Gastroesophageal sphincter (tissue), 4 donors: Measurements from ENCODE around the gene PCDHGA7. TPM values are rescaled to one million over a fixed set of nuclear protein-coding genes. Genes with fewer than 3 reads are reported as not detected.
"Not testable (repeated sequence)": the region's sequence is repeated elsewhere in the genome, so short reads cannot be mapped to it uniquely, and the experiment has no call there.

Experiments used
- ATAC-seq: fragments of 150-250 bp; one replicate; pipeline ENCODE4 v1.9.1; 2016; ENCODE audit warnings: mild to moderate bottlenecking, moderate library complexity
- H3K27ac ChIP-seq, 4 donors: fragments of 200-600 bp; sonication (generic) in 3 of 4; 1 replicate in 3 of 4; 2 replicates in 1 of 4; pipeline ENCODE4 v1.5.1; 2016 to 2019
- H3K27me3 ChIP-seq: fragments of 200-600 bp; sonication (generic); one replicate; pipeline ENCODE4 v1.5.1; 2019
- H3K36me3 ChIP-seq, 2 donors: fragments of 200-600 bp; sonication (generic); one replicate each; pipeline ENCODE4 v1.5.1; 2019; ENCODE audit warnings: control low read depth in 1 of 2
- H3K4me1 ChIP-seq, 3 donors: fragments of 200-600 bp; sonication (generic); 1 replicate in 2 of 3; 2 replicates in 1 of 3; pipeline ENCODE4 v1.5.1; 2016 to 2019; ENCODE audit warnings: control low read depth in 2 of 3
- H3K4me3 ChIP-seq, 2 donors: fragments of 200-600 bp; sonication (generic); one replicate each; pipeline ENCODE4 v1.5.1; 2019; ENCODE audit warnings: mild to moderate bottlenecking in 1 of 2, moderate library complexity in 1 of 2
- H3K9me3 ChIP-seq, 3 donors: fragments of 200-600 bp; sonication (generic); one replicate each; pipeline ENCODE4 v1.5.1; 2017 to 2019; ENCODE audit warnings: control low read depth in 2 of 3
- EP300 ChIP-seq: sonication (generic); formaldehyde crosslinking; IDR thresholded peaks from one replicate; pipeline ENCODE4 v1.6.1; 2017; ENCODE audit warnings: antibody characterized with exemption, mild to moderate bottlenecking
- POLR2A ChIP-seq, 2 donors: fragments of 450-650 bp; IDR thresholded peaks; one replicate each; pipeline ENCODE4 v1.6.1; 2017; ENCODE audit warnings: antibody characterized with exemption in 2 of 2, mild to moderate bottlenecking in 2 of 2, moderate library complexity in 1 of 2
- POLR2AphosphoS5 ChIP-seq: sonication (generic); formaldehyde crosslinking; IDR thresholded peaks from one replicate; pipeline ENCODE4 v1.6.1; 2017; ENCODE audit warnings: antibody characterized with exemption
- WGBS, 2 donors: methylation state at CpG; one replicate each; pipeline ENCODE4 v1.1.5; 2018; ENCODE audit warnings: low coverage in 1 of 2; 5-methylcytosine and 5-hydroxymethylcytosine counted together
- total RNA-seq, 4 donors: library from RNA; depleted of rRNA; stranded (reverse); fragments of >200 nt; gene quantifications; one replicate each; pipeline ENCODE4 v1.1.0, GENCODE V29; 2016
- TF ChIP-seq, protein P1 (sequence below), 4 experiments: fragments of 200-600 bp in 2 of 4; fragments of 450-650 bp in 2 of 4; sonication (generic) in 1 of 4; IDR thresholded peaks; one replicate each; pipeline ENCODE4 v1.5.1; 2017 to 2019; ENCODE audit warnings: antibody characterized with exemption in 4 of 4, mild to moderate bottlenecking in 2 of 4, moderate library complexity in 2 of 4

The PCDHGA7 gene
- 10 to 100 TPM in 1 of 4 donors, 1 to 10 TPM in 3; 2.7 to 14.3 (median 7.6) TPM for total RNA-seq

DNA sequence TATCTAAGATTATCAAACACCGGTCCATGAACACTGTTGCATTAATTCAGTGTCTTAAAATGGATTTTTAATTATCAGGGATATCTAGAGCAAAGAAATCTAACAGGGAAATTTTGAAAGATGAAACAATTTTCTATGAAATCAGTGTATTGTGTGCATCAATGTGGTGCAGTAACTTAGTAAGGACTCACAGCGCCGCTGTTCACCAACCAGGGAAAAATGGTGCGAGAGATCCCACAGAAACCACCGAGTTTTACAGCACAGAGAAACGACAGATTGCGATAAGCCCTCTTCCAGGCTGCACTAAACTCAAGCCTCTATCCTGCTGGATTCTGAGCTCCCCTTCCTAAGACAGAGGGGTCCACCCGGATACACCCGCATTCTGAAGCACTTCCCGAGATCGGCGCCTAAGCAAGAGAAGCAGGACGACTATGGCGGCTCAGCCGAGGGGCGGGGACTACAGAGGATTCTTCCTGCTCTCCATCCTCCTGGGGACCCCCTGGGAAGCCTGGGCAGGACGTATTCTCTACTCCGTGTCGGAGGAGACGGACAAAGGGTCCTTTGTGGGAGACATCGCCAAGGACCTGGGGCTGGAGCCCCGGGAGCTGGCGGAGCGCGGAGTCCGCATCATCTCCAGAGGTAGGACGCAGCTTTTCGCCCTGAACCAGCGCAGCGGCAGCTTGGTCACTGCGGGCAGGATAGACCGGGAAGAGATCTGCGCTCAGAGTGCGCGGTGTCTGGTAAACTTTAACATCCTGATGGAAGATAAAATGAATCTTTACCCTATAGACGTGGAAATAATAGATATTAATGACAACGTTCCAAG is at the start of gene PCDHGA7:
Gene PCDHGA7 (plus strand): TSS at position 274 of the 826 bp plus-strand sequence. CDS start 158 bp downstream, at position 432.
- WGBS, 2 donors, result 13 to 28% methylated on average over 14 to 23 of the region's 37 CpGs
- TF ChIP-seq POLR2AphosphoS5, result no peak
- no peak for TF ChIP-seq POLR2A (IDR thresholded peaks at IDR 0.05)
- no peak for TF ChIP-seq EP300
- TF ChIP-seq, protein P1, sequence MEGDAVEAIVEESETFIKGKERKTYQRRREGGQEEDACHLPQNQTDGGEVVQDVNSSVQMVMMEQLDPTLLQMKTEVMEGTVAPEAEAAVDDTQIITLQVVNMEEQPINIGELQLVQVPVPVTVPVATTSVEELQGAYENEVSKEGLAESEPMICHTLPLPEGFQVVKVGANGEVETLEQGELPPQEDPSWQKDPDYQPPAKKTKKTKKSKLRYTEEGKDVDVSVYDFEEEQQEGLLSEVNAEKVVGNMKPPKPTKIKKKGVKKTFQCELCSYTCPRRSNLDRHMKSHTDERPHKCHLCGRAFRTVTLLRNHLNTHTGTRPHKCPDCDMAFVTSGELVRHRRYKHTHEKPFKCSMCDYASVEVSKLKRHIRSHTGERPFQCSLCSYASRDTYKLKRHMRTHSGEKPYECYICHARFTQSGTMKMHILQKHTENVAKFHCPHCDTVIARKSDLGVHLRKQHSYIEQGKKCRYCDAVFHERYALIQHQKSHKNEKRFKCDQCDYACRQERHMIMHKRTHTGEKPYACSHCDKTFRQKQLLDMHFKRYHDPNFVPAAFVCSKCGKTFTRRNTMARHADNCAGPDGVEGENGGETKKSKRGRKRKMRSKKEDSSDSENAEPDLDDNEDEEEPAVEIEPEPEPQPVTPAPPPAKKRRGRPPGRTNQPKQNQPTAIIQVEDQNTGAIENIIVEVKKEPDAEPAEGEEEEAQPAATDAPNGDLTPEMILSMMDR (IDR thresholded peaks at IDR 0.05), result no peak
- Histone ChIP-seq H3K27me3 (no peaks in the 10 kb centered on the region), H3K36me3 (peaks cover 0 to 9% of the 10 kb centered on the region in 2 donors), H3K4me3 (peak within 1 kb of the TSS in 1 of 2 donors; percentile 21), H3K9me3 (peaks cover 2 to 98% (median 6%) of the 10 kb centered on the region in 3 donors), H3K4me1 (no peaks in the 10 kb centered on the region), H3K27ac (no peak within 1 kb of the TSS)
- ATAC-seq, result no peak

DNA sequence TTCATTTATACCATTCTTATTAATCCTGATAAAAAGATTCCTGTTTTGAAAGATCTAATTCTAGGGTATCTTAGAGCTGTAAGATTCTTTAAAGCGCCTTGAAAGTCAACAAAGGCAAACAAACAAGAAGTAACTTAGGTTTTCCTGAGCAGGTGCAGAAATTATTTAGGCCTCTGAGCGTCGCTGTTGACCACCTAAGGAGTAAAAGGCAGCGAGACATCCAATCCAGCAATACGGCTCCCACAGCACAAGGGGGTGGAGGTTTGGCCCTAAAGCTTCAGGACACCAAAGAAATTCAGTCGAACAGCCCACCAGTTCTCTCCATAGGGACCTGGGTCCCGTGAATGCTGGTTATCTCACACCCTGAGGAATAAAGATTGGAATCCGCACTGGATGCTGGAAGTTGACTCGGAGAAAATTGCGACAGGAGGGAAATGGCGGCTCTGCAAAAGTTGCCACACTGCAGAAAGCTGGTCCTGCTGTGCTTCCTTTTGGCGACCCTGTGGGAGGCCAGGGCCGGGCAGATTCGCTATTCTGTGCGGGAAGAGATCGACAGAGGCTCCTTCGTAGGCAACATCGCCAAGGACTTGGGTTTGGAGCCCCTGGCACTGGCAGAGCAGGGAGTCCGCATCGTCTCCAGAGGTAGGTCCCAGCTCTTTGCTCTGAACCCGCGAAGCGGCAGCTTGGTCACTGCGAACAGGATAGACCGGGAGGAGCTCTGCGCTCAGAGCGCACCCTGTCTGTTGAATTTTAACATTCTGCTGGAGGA is 43.8 kb upstream of the PCDHGA7 start, which contains the start of gene PCDHGA2:
Gene PCDHGA2 (plus strand): TSS at position 223 of the 769 bp plus-strand sequence.
- H3K4me1 ChIP-seq, result no peaks in the 10 kb centered on the region
- no peak for TF ChIP-seq POLR2AphosphoS5
- TF ChIP-seq, protein P1 (IDR thresholded peaks at IDR 0.05), result peak in 3 of 4 experiments; percentile 23 to 38 (median 30)
- peak within 1 kb of the TSS in 1 of 4 donors; percentile 4 for H3K27ac ChIP-seq
- 2 to 9% methylated on average over 6 to 14 of the region's 27 CpGs for WGBS, 2 donors
- peaks cover 46% of the 10 kb centered on the region for H3K27me3 ChIP-seq
- peak within 1 kb of the TSS in 1 of 2 donors; percentile 35 for H3K4me3 ChIP-seq
- ATAC-seq, result no peak
- peaks cover 0 to 98% (median 2%) of the 10 kb centered on the region in 3 donors for H3K9me3 ChIP-seq
- no peaks in the 10 kb centered on the region for H3K36me3 ChIP-seq

- H3K36me3 ChIP-seq, ATAC-seq, H3K4me3 ChIP-seq, H3K27ac ChIP-seq, H3K4me1 ChIP-seq: not testable (repeated sequence)
- WGBS, 2 donors, result 40 to 67% methylated on average over 1 to 8 of the region's 45 CpGs
- Histone ChIP-seq H3K9me3 (peaks cover 2 to 100% (median 5%) of the 10 kb centered on the region in 3 donors), H3K27me3 (peaks cover 61% of the 10 kb centered on the region)
Observed at GRCh38 chr5:141340781-141341354, 41.7 kb upstream of the PCDHGA7 start.

GRCh38 chr5:141342773-141343172 is 39.8 kb upstream of the PCDHGA7 start:
- Histone ChIP-seq H3K27me3 (peaks cover 67% of the 10 kb centered on the region), H3K36me3 (peaks cover 0 to 6% of the 10 kb centered on the region in 2 donors), H3K4me3 (no peak overlapping the region), H3K4me1 (no peaks in the 10 kb centered on the region), H3K9me3 (peaks cover 0 to 99% (median 5%) of the 10 kb centered on the region in 3 donors), H3K27ac (no peak overlapping the region)
- no peak for ATAC-seq
- TF ChIP-seq POLR2AphosphoS5 (no peak), EP300 (no peak), POLR2A (IDR thresholded peaks at IDR 0.05) (no peak)
- TF ChIP-seq, protein P1 (IDR thresholded peaks at IDR 0.05), result no peak
- WGBS, 2 donors, result 21% methylated on average over 1 of the region's 1 CpG; no CpG with 5 or more reads in 1 of the 2 donors
